Left renal cortex interstitium (tissue), 4 donors: Measurements from ENCODE around the gene NFIX. TPM values are rescaled to one million over a fixed set of nuclear protein-coding genes. Genes with fewer than 3 reads are reported as not detected.

Experiments
- DNase-seq, 4 donors: peaks; one replicate each; pipeline ENCODE4 v3.0.0-alpha.2; 2013; ENCODE audit warnings: low read depth in 4 of 4, low spot score in 2 of 4, missing footprints in 1 of 4
- polyA plus RNA-seq, 4 donors: library from polyadenylated mRNA; unstranded; fragments of 120-200 nt; gene quantifications; one replicate each; pipeline ENCODE4 v1.2.1, GENCODE V29; 2013; ENCODE audit not compliant: insufficient read length in 4 of 4

The NFIX gene
- polyA plus RNA-seq, 4 donors: 15.3 to 27.6 (median 20.0) TPM

DNA sequence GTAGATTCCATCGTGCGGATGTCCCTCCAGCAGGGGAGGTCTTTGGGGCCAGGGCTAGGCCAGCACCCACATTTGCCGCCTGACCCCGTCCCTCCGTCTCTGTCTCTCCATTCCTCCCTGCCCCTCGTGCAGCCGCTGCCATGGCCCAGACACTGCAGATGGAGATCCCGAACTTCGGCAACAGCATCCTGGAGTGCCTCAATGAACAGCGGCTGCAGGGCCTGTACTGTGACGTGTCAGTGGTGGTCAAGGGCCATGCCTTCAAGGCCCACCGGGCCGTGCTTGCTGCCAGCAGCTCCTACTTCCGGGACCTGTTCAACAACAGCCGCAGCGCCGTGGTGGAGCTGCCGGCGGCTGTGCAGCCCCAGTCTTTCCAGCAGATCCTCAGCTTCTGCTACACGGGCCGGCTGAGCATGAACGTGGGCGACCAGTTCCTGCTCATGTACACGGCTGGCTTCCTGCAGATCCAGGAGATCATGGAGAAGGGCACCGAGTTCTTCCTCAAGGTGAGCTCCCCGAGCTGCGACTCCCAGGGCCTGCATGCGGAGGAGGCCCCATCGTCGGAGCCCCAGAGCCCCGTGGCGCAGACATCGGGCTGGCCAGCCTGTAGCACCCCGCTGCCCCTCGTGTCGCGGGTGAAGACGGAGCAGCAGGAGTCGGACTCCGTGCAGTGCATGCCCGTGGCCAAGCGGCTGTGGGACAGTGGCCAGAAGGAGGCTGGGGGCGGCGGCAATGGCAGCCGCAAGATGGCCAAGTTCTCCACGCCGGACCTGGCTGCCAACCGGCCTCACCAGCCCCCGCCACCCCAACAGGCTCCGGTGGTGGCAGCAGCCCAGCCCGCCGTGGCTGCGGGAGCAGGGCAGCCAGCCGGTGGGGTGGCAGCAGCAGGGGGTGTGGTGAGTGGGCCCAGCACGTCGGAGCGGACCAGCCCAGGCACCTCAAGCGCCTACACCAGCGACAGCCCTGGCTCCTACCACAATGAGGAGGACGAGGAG is 140.1 kb downstream of the NFIX start:
- DNase-seq: no peak

- DNase-seq: no peak
Observed at GRCh38 chr19:13137290-13137794, 142.1 kb downstream of the NFIX start.

- no peak for DNase-seq
Observed at GRCh38 chr19:13138171-13138915, 143.1 kb downstream of the NFIX start.

DNA sequence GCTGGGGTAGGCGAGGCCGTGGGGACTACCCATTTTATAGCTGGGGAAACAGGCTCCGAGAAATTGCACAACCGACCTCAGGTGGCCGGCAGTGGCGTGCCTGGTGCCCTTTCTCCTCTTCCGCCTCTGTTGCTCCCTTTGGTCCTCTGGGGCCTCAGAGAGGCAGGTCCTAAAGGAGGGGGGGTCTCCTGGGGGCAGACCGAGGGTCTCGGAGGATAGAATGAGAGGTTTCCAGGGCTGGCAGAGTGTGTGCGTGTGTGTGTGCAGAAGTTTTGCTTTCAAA is 143.6 kb downstream of the NFIX start:
- no peak for DNase-seq

DNA sequence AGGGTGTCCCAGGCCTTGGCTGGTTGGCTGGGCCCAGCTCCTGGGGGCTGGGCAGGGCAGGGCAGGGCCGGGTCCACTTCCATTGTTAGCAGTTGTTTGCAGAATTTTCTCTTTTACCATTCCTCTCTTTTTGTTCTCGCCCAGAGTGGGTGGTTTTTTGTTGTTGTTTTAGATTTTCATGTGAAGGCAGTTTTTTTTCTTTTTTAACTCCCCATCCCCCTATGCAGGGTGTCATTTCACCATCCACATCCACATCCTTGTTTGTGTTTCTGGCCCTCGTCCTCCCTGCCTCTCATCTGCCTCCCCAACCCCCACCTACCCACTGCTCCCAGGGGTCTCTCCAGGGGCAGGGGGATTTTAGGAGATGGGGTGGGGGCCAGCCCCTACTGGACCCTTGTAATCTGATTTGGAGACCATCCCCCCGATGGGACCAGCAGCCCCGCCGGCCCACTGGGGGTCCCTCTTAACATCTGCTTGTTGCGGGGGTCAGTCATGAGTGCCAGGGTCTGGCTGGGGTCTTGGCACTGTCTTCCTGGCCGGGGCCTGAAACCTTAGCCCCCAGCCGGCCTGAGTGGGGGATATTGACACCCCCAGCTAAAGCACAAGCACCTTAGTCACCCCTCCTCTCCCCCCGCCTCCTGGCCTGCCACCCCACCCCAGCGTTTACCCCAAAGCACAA is 144.5 kb downstream of the NFIX start:
- no peak for DNase-seq

DNA sequence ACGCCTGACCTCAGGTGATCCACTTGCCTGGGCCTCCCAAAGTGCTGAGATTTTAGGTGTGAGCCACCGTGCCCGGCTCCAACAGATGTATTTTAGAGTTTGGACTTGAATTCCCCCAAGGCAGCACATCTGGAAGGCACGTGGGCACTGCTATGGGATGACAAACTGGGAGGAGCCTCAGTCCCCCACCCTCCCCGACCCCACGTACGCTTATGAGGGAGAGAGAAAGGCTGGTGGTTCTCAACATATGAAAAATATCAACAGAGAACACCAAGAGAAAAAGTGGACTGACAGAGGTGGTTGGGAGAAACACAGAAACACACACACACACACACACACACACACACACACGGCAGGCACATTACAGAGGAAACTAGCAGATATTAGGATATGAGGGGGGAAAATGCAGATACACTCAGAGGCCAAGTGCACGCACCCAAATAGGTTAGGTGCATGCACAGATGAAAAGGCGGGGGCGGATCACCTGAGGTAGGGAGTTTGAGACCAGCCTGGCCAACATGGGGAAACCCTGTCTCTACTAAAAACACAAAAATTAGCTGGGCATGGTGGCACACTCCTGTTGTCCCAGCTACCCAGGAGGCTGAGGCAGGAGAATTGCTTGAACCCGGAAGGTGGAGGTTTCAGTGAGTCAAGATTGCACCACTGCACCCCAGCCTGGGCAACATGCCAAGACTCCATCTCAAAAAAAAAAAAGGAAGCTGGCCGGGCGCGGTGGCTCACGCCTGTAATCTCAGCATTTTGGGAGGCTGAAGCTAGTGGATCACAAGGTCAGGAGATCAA is 151.7 kb downstream of the NFIX start:
- no peak for DNase-seq

Other genes with a start within 250 kb of the NFIX start
- gene BEST2, start 243.7 kb upstream of the NFIX start, polyA plus RNA-seq: under 1 TPM in 2 of 4 donors, not detected in 2; 0.13 to 0.14 TPM
- 10 to 100 TPM; 34.6 to 85.0 (median 63.2) TPM for gene HOOK2, start 219.9 kb upstream of the NFIX start, polyA plus RNA-seq
- 10 to 100 TPM; 15.6 to 78.0 (median 30.9) TPM for gene JUNB, start 204.0 kb upstream of the NFIX start, polyA plus RNA-seq
- gene PRDX2, start 193.7 kb upstream of the NFIX start, polyA plus RNA-seq: 100 to 1,000 TPM; 294 to 388 (median 320) TPM
- gene THSD8, start 193.4 kb upstream of the NFIX start, polyA plus RNA-seq: 10 to 100 TPM in 2 of 4 donors, 1 to 10 TPM in 2; 5.4 to 10.8 (median 8.0) TPM
- gene RNASEH2A, start 188.9 kb upstream of the NFIX start, polyA plus RNA-seq: 10 to 100 TPM; 29.1 to 45.7 (median 35.3) TPM
- gene RTBDN, start 160.9 kb upstream of the NFIX start, polyA plus RNA-seq: under 1 TPM in 1 of 4 donors, not detected in 3; 0.08 TPM
- gene MAST1, start 157.0 kb upstream of the NFIX start, polyA plus RNA-seq: 1 to 10 TPM in 3 of 4 donors, under 1 TPM in 1; 0.92 to 2.0 (median 1.3) TPM
- 10 to 100 TPM in 3 of 4 donors, 1 to 10 TPM in 1; 9.7 to 15.3 (median 12.6) TPM for gene DNASE2, start 114.0 kb upstream of the NFIX start, polyA plus RNA-seq
- gene KLF1, start 108.3 kb upstream of the NFIX start, polyA plus RNA-seq: under 1 TPM; 0.22 to 0.99 (median 0.42) TPM
- gene GCDH, start 104.3 kb upstream of the NFIX start, polyA plus RNA-seq: 10 to 100 TPM; 27.4 to 38.4 (median 35.4) TPM
- gene SYCE2, start 76.2 kb upstream of the NFIX start, polyA plus RNA-seq: 1 to 10 TPM; 2.2 to 4.7 (median 3.3) TPM
- gene FARSA, start 61.8 kb upstream of the NFIX start, polyA plus RNA-seq: 10 to 100 TPM; 41.7 to 67.4 (median 55.2) TPM
- 100 to 1,000 TPM; 819 to 974 (median 899) TPM for gene CALR, start 56.9 kb upstream of the NFIX start, polyA plus RNA-seq
- 100 to 1,000 TPM in 1 of 4 donors, 10 to 100 TPM in 3; 61.9 to 102 (median 87.3) TPM for gene RAD23A, start 49.6 kb upstream of the NFIX start, polyA plus RNA-seq
- 10 to 100 TPM; 29.9 to 54.1 (median 39.2) TPM for gene GADD45GIP1, start 38.3 kb upstream of the NFIX start, polyA plus RNA-seq
- gene DAND5, start 25.9 kb upstream of the NFIX start, polyA plus RNA-seq: under 1 TPM in 3 of 4 donors, not detected in 1; 0.08 to 0.28 (median 0.13) TPM
- 1 to 10 TPM; 4.4 to 8.1 (median 5.9) TPM for gene LYL1, start 107.4 kb downstream of the NFIX start, polyA plus RNA-seq
- gene TRMT1, start 121.3 kb downstream of the NFIX start, polyA plus RNA-seq: 10 to 100 TPM; 28.4 to 48.0 (median 36.2) TPM
- gene NACC1, start 122.8 kb downstream of the NFIX start, polyA plus RNA-seq: 10 to 100 TPM; 18.0 to 41.2 (median 32.0) TPM
- 10 to 100 TPM; 56.7 to 78.8 (median 67.2) TPM for gene STX10, start 154.9 kb downstream of the NFIX start, polyA plus RNA-seq
- gene IER2, start 154.9 kb downstream of the NFIX start, polyA plus RNA-seq: 100 to 1,000 TPM in 1 of 4 donors, 10 to 100 TPM in 3; 55.3 to 160 (median 80.0) TPM